Progenitor cell of endocrine pancreas (in vitro differentiated cells): ENCODE data around the gene SFI1. TPM values are rescaled to one million over a fixed set of nuclear protein-coding genes. Genes with fewer than 3 reads are reported as not detected.
"Not testable (repeated sequence)": the region's sequence is repeated elsewhere in the genome, so short reads cannot be mapped to it uniquely, and the experiment has no call there.

Experiments used
- DNase-seq: peaks from one replicate; pipeline ENCODE4 v3.0.0; 2021; ENCODE audit warnings: low spot score; ENCODE audit not compliant: unreplicated experiment
- H3K27ac Mint-ChIP-seq: 2 replicates; pipeline ENCODE4 v1.8.0; 2021; ENCODE audit warnings: mild to moderate bottlenecking, moderate library complexity, mixed read lengths
- H3K27me3 Mint-ChIP-seq: 2 replicates; pipeline ENCODE4 v1.8.0; 2021; ENCODE audit warnings: mixed read lengths
- H3K36me3 Mint-ChIP-seq: 2 replicates; pipeline ENCODE4 v1.8.0; 2022; ENCODE audit warnings: mixed read lengths; ENCODE audit not compliant: insufficient read depth
- H3K4me1 Mint-ChIP-seq: 2 replicates; pipeline ENCODE4 v1.8.0; 2021; ENCODE audit warnings: low read depth, mixed read lengths
- H3K4me3 Mint-ChIP-seq: 2 replicates; pipeline ENCODE4 v1.8.0; 2021; ENCODE audit warnings: low read depth, mild to moderate bottlenecking, moderate library complexity, mixed read lengths
- H3K9me3 Mint-ChIP-seq: 2 replicates; pipeline ENCODE4 v1.8.0; 2021; ENCODE audit warnings: low read depth, mixed read lengths
- CTCF ChIP-seq: fragments of 200-600 bp; sonication (generic); IDR thresholded peaks from one replicate; pipeline ENCODE4 v1.5.0; 2021; ENCODE audit warnings: antibody characterized with exemption, mild to moderate bottlenecking; ENCODE audit not compliant: unreplicated experiment
- total RNA-seq: library from RNA; stranded (reverse); gene quantifications from 2 replicates; pipeline ENCODE4 v1.2.1, GENCODE V29; 2021

SFI1 gene
- total RNA-seq, 1 donor from 2014 or later: 66.3 TPM

GRCh38 chr22:31488988-31489617, 7.2 kb upstream of the SFI1 start:
- peaks cover 14% of the 10 kb centered on the region for H3K4me1 Mint-ChIP-seq
- TF ChIP-seq CTCF: no peak
- no peaks in the 10 kb centered on the region for H3K27me3 Mint-ChIP-seq
- no peaks in the 10 kb centered on the region for H3K9me3 Mint-ChIP-seq
- peak; percentile 24 for DNase-seq
- peaks cover 13% of the 10 kb centered on the region for H3K36me3 Mint-ChIP-seq
- H3K4me3 Mint-ChIP-seq: peak overlapping the region; percentile 76
- H3K27ac Mint-ChIP-seq: peak overlapping the region; percentile 86

GRCh38 chr22:31489632-31490495, 6.5 kb upstream of the SFI1 start, which contains the start of gene EIF4ENIF1:
Gene EIF4ENIF1 (minus strand): TSS chr22:31489842. CDS start chr22:31488718, 1,124 bp downstream.
- Mint-ChIP-seq H3K36me3 (peaks cover 10% of the 10 kb centered on the region), H3K9me3 (no peaks in the 10 kb centered on the region), H3K4me3 (peak within 1 kb of the TSS; percentile 94)

GRCh38 chr22:31490496-31490925, 5.8 kb upstream of the SFI1 start:
- Mint-ChIP-seq H3K27ac (peak overlapping the region; percentile 97), H3K9me3 (no peaks in the 10 kb centered on the region), H3K4me3 (peak overlapping the region; percentile 94), H3K4me1 (peaks cover 14% of the 10 kb centered on the region), H3K36me3 (peaks cover 7% of the 10 kb centered on the region), H3K27me3 (no peaks in the 10 kb centered on the region)
- DNase-seq: peak; percentile 9
- TF ChIP-seq CTCF: no peak

More at GRCh38 chr22:31489632-31490495, 6.5 kb upstream of the SFI1 start, which contains the start of gene EIF4ENIF1:
- no peak for TF ChIP-seq CTCF
- DNase-seq: peak; percentile 74
- Mint-ChIP-seq H3K4me1 (peaks cover 14% of the 10 kb centered on the region), H3K27ac (peak within 1 kb of the TSS; percentile 97), H3K27me3 (no peaks in the 10 kb centered on the region)

GRCh38 chr22:31491218-31491962, 4.9 kb upstream of the SFI1 start:
- H3K4me1 Mint-ChIP-seq: peaks cover 15% of the 10 kb centered on the region
- no peaks in the 10 kb centered on the region for H3K27me3 Mint-ChIP-seq
- H3K9me3 Mint-ChIP-seq: no peaks in the 10 kb centered on the region
- no peak for TF ChIP-seq CTCF
- H3K36me3 Mint-ChIP-seq: peaks cover 7% of the 10 kb centered on the region
- H3K27ac Mint-ChIP-seq: peak overlapping the region; percentile 16
- no peak overlapping the region for H3K4me3 Mint-ChIP-seq
- DNase-seq: no peak

DNA sequence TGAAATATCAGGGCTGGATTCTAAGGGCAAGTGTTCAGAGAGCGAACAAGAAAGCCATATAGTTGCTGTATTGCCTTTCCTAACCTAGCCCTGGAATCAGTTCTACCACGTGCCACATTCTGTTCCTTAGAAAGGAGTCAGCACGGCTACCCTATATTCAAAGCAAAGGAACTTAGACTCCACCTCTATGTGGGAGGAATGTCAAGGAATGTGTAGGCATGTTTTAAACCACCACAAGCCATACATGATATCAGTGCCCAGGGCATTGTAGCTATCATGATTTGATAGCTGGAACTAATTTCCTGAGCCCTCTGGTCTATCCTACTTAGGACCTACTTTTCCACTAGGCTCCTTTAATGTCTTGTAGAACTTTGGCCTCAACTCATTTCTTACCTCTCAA, 4.2 kb upstream of the SFI1 start:
- Mint-ChIP-seq H3K9me3 (no peaks in the 10 kb centered on the region), H3K27me3 (no peaks in the 10 kb centered on the region), H3K27ac (no peak overlapping the region), H3K4me3 (no peak overlapping the region), H3K36me3 (peaks cover under 1% of the 10 kb centered on the region), H3K4me1 (peaks cover 15% of the 10 kb centered on the region)
- TF ChIP-seq CTCF: no peak
- DNase-seq: no peak

DNA sequence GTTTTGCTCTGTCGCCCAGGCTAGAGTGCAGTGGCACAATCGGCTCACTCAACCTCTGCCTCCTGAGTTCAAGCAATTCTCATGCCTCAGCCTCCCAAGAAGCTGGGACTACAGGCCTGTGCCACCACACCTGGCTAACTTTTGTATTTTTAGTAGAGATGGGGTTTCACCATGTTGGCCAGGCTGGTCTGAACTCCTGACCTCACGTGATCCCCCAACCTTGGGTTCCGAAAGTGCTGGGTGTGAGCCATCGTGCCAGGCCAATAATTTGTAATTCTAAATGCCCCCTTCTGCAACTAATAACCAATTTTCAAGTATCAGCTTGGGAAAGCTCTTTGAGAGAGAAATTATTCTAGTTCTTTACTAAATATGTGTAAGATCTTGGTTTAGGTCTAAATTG, 3.0 kb upstream of the SFI1 start:
- H3K4me1 Mint-ChIP-seq: peaks cover 14% of the 10 kb centered on the region
- not testable (repeated sequence) for H3K9me3 Mint-ChIP-seq, H3K27me3 Mint-ChIP-seq, DNase-seq, H3K36me3 Mint-ChIP-seq, H3K4me3 Mint-ChIP-seq, H3K27ac Mint-ChIP-seq
